NT2/D1 (cell line): ENCODE data around the gene PTPN18.

Source experiments
- SUZ12 ChIP-seq: IDR thresholded peaks from 2 replicates; pipeline ENCODE4 v1.6.1; 2011; ENCODE audit not compliant: insufficient read length, insufficient read depth; ENCODE audit errors: extremely low read depth
- YY1 ChIP-seq: IDR thresholded peaks from 2 replicates; pipeline ENCODE4 v1.6.1; 2011; ENCODE audit not compliant: insufficient read length, insufficient read depth
- ZNF274 ChIP-seq: IDR thresholded peaks from 2 replicates; pipeline ENCODE4 v1.6.1; 2011; ENCODE audit warnings: mild to moderate bottlenecking, low read depth, low read length

GRCh38 chr2:130358420-130359350 is 2.8 kb downstream of the PTPN18 start:
- TF ChIP-seq YY1 (no peak), ZNF274 (no peak), SUZ12 (no peak)
